SK-N-SH (cell line): ENCODE data around the gene TP53BP1. TPM values are rescaled to one million over a fixed set of nuclear protein-coding genes. Genes with fewer than 3 reads are reported as not detected.

ENCODE experiments used
- CTCF ChIA-PET: fragments of 300-600, 350-600 bp; formaldehyde crosslinking; extraction: SDS; loops from one replicate; lab custom pipeline; 2021; lab: Yijun Ruan, JAX
- POLR2A ChIA-PET: fragments of 350-600 bp; sonication (Branson Sonifier 250); formaldehyde crosslinking; extraction: SDS; loops from one replicate; lab custom pipeline; 2020; ENCODE audit warnings: antibody characterized with exemption, inconsistent platforms; lab: Yijun Ruan, JAX
- DNase-seq: peaks from one replicate; pipeline ENCODE4 v3.0.0; 2012
- H2AFZ ChIP-seq: fragments of 200-600 bp; sonication (generic); 2 replicates; pipeline ENCODE4 v1.8.1; 2016; ENCODE audit warnings: antibody characterized with exemption, mild to moderate bottlenecking, low read depth
- H3F3A ChIP-seq: fragments of 200-600 bp; sonication (generic); replicated peaks from 2 replicates; pipeline ENCODE3; 2016; ENCODE audit warnings: antibody characterized with exemption, mild to moderate bottlenecking; ENCODE audit not compliant: insufficient read depth
- H3K27ac ChIP-seq, 2 experiments: fragments of 200-500 bp in 1 of 2; fragments of 200-600 bp in 1 of 2; sonication (Bioruptor generic) in 1 of 2; sonication (generic), shearing (Covaris generic) in 1 of 2; 2 replicates each; pipeline versions ENCODE4 v1.5.1 to v1.6.1; 2014 to 2016; ENCODE audit warnings: low read depth in 2 of 2, inconsistent platforms in 1 of 2, low read length in 1 of 2, mild to moderate bottlenecking in 1 of 2, mixed read lengths in 1 of 2
- H3K27me3 ChIP-seq: fragments of 200-600 bp; sonication (generic), shearing (Covaris generic); 2 replicates; pipeline ENCODE4 v1.6.1; 2016; ENCODE audit warnings: mixed run types; ENCODE audit not compliant: insufficient read depth
- H3K36me3 ChIP-seq, 2 experiments: fragments of 200-500 bp in 1 of 2; fragments of 200-600 bp in 1 of 2; sonication (Bioruptor generic) in 1 of 2; sonication (generic) in 1 of 2; replicated peaks in 1 of 2; 2 replicates each; pipeline versions ENCODE3 to v1.5.1; 2014 to 2016; ENCODE audit warnings: low read length in 1 of 2, mild to moderate bottlenecking in 1 of 2; ENCODE audit not compliant: insufficient read depth in 2 of 2, control insufficient read depth in 1 of 2
- H3K4me1 ChIP-seq, 2 experiments: fragments of 200-500 bp in 1 of 2; fragments of 200-600 bp in 1 of 2; sonication (Bioruptor generic) in 1 of 2; sonication (generic), shearing (Covaris generic) in 1 of 2; 2 replicates each; pipeline versions ENCODE4 v1.5.1 to v1.6.1; 2014 to 2016; ENCODE audit warnings: low read depth in 1 of 2, low read length in 1 of 2, mixed run types in 1 of 2; ENCODE audit not compliant: insufficient read depth in 2 of 2, control insufficient read depth in 1 of 2
- H3K4me2 ChIP-seq: fragments of 200-600 bp; sonication (generic), shearing (Covaris generic); 2 replicates; pipeline ENCODE4 v1.6.1; 2017; ENCODE audit warnings: mixed run types
- H3K4me3 ChIP-seq, 2 experiments: fragments of 200-500 bp in 1 of 2; fragments of 200-600 bp in 1 of 2; sonication (Bioruptor generic) in 1 of 2; sonication (generic), shearing (Covaris generic) in 1 of 2; 2 replicates each; pipeline versions ENCODE4 v1.5.1 to v1.8.1; 2014 to 2016; ENCODE audit warnings: low read depth in 2 of 2, inconsistent platforms in 1 of 2, low read length in 1 of 2, mild to moderate bottlenecking in 1 of 2, mixed read lengths in 1 of 2, moderate library complexity in 1 of 2
- H3K79me2 ChIP-seq: fragments of 200-600 bp; sonication (generic); 2 replicates; pipeline ENCODE4 v1.8.1; 2017; ENCODE audit warnings: mild to moderate bottlenecking; ENCODE audit not compliant: insufficient read depth
- H3K9ac ChIP-seq: fragments of 200-600 bp; sonication (generic); 2 replicates; pipeline ENCODE4 v1.6.1; 2017; ENCODE audit warnings: mixed run types
- H3K9me2 ChIP-seq: fragments of 200-600 bp; sonication (generic); 2 replicates; pipeline ENCODE4 v1.6.1; 2017; ENCODE audit warnings: mixed run types
- H3K9me3 ChIP-seq: fragments of 200-600 bp; sonication (generic); 2 replicates; pipeline ENCODE4 v1.6.1; 2017; ENCODE audit warnings: mixed run types, mild to moderate bottlenecking, moderate library complexity
- H4K20me1 ChIP-seq: fragments of 200-600 bp; sonication (generic); 2 replicates; pipeline ENCODE4 v1.6.1; 2017; ENCODE audit warnings: mild to moderate bottlenecking, mixed run types; ENCODE audit not compliant: insufficient read depth
- CHD2 ChIP-seq: fragments of 150-350 bp; IDR thresholded peaks from 2 replicates; pipeline ENCODE4 v1.6.1; 2018; ENCODE audit warnings: low read length; ENCODE audit not compliant: partially characterized antibody
- CTCF ChIP-seq: fragments of 200-600 bp; sonication (generic); IDR thresholded peaks from 2 replicates; pipeline ENCODE4 v1.6.1; 2017; ENCODE audit warnings: antibody characterized with exemption, mild to moderate bottlenecking, moderate library complexity
- FOXJ3 ChIP-seq: sonication (generic); formaldehyde crosslinking; IDR thresholded peaks from 2 replicates; pipeline ENCODE4 v1.5.1; 2020; ENCODE audit warnings: mild to moderate bottlenecking, missing genetic modification reagents
- GABPA ChIP-seq: IDR thresholded peaks from 2 replicates; pipeline ENCODE4 v1.4.0; 2012; ENCODE audit warnings: low read depth, mild to moderate bottlenecking
- MAX ChIP-seq: IDR thresholded peaks from 2 replicates; pipeline ENCODE4 v1.4.0; 2012; ENCODE audit warnings: low read depth
- MEF2A ChIP-seq: IDR thresholded peaks from 2 replicates; pipeline ENCODE4 v1.4.0; 2012; ENCODE audit warnings: low read depth, borderline replicate concordance
- MXI1 ChIP-seq: IDR thresholded peaks from 2 replicates; pipeline ENCODE4 v1.6.1; 2012; ENCODE audit warnings: mild to moderate bottlenecking, low read depth, low read length, improper control_type of control experiment
- NRF1 ChIP-seq: IDR thresholded peaks from 2 replicates; pipeline ENCODE4 v1.6.1; 2012; ENCODE audit warnings: low read depth, mild to moderate bottlenecking, low read length
- POLR2AphosphoS5 ChIP-seq: IDR thresholded peaks from 2 replicates; pipeline ENCODE4 v1.6.1; 2012; ENCODE audit warnings: low read depth, low read length
- RAD21 ChIP-seq: IDR thresholded peaks from 2 replicates; pipeline ENCODE4 v1.6.1; 2012; ENCODE audit warnings: mild to moderate bottlenecking, low read length
- SMC3 ChIP-seq: IDR thresholded peaks from 2 replicates; pipeline ENCODE4 v1.6.1; 2012; ENCODE audit warnings: low read depth, low read length, improper control_type of control experiment
- USF1 ChIP-seq: IDR thresholded peaks from 2 replicates; pipeline ENCODE4 v1.4.0; 2012; ENCODE audit warnings: low read depth, borderline replicate concordance
- USF2 ChIP-seq: fragments of 150-350 bp; IDR thresholded peaks from 2 replicates; pipeline ENCODE4 v1.6.1; 2017; ENCODE audit warnings: antibody characterized with exemption, low read length, low read depth, borderline replicate concordance
- WGBS: methylation state at CpG from one replicate; pipeline ENCODE4 v1.1.6; 2017; ENCODE audit warnings: low lambda C conversion rate; 5-methylcytosine and 5-hydroxymethylcytosine counted together
- polyA plus RNA-seq, 3 experiments: library from polyadenylated mRNA; depleted of rRNA; stranded (reverse); fragments of >200 nt; gene quantifications; 2 replicates each; pipeline ENCODE4 v1.2.3, GENCODE V29; 2012

Gene TP53BP1
- polyA plus RNA-seq, 1 of the 3 experiments (the other 2 are of a cell fraction) = 27.1 TPM

GRCh38 chr15:43376017-43376705, 116.8 kb downstream of the TP53BP1 start:
- no peaks in the 10 kb centered on the region for H3K9me2 ChIP-seq
- no peaks in the 10 kb centered on the region for H4K20me1 ChIP-seq
- peaks cover 31 to 35% of the 10 kb centered on the region in 2 experiments for H3K36me3 ChIP-seq
- TF ChIP-seq RAD21 = peak; percentile 32
- TF ChIP-seq USF2 = no peak
- TF ChIP-seq SMC3 = peak; percentile 28
- TF ChIP-seq CTCF = peak; percentile 80
- CTCF ChIA-PET = interaction anchor here (0.6 to 1.7 kb wide), 12 partner anchors 9 to 143 kb away, joined by 3 to 12 read pairs (median 4); no protein-coding TSS in a partner anchor
- peaks cover 1% of the 10 kb centered on the region for H3F3A ChIP-seq
- H3K9ac ChIP-seq = no peak overlapping the region
- H2AFZ ChIP-seq = no peak overlapping the region
- H3K9me3 ChIP-seq = no peaks in the 10 kb centered on the region
- H3K79me2 ChIP-seq = peaks cover 21% of the 10 kb centered on the region
- no peak overlapping the region; a peak in 1 of 4 replicates for H3K4me3 ChIP-seq
- 79% methylated on average over 9 of the region's 13 CpGs for WGBS
- POLR2A ChIA-PET = interaction anchor here (0.6 kb wide), 1 partner anchor 11 kb away, joined by 4 read pairs; no protein-coding TSS in a partner anchor
- peaks cover 0 to 5% of the 10 kb centered on the region in 2 experiments; a peak in 2 of 4 replicates for H3K4me1 ChIP-seq
- peak; percentile 62 for DNase-seq
- H3K27ac ChIP-seq = no peak overlapping the region
- H3K27me3 ChIP-seq = no peaks in the 10 kb centered on the region
- H3K4me2 ChIP-seq = no peak overlapping the region

- POLR2A ChIA-PET = interaction anchor here (0.6 to 2.0 kb wide), 5 partner anchors 10 to 140 kb away, joined by 3 to 7 read pairs (median 3); no protein-coding TSS in a partner anchor
- Histone ChIP-seq H3K9me3 (no peaks in the 10 kb centered on the region), H3K4me3 (peak within 1 kb of the TSS; percentile 67 to 82), H3K36me3 (peaks cover 22 to 29% of the 10 kb centered on the region in 2 experiments), H3K27ac (peak within 1 kb of the TSS; percentile 26 to 76; a peak in 3 of 4 replicates), H3K9me2 (no peaks in the 10 kb centered on the region), H3K27me3 (no peaks in the 10 kb centered on the region), H3K4me1 (peaks cover 6 to 16% of the 10 kb centered on the region in 2 experiments; a peak in 2 of 4 replicates), H3K4me2 (peak within 1 kb of the TSS; percentile 80), H3K9ac (peak within 1 kb of the TSS; percentile 70), H4K20me1 (no peaks in the 10 kb centered on the region), H3K79me2 (peaks cover 45% of the 10 kb centered on the region), H2AFZ (peak within 1 kb of the TSS; percentile 96), H3F3A (no peaks in the 10 kb centered on the region)
- WGBS = 4% methylated on average over 18 of the region's 66 CpGs
- CTCF ChIA-PET = interaction anchor here (0.6 to 2.1 kb wide), 10 partner anchors 11 to 159 kb away, joined by 3 to 8 read pairs (median 3); no protein-coding TSS in a partner anchor
- peak; percentile 99 for DNase-seq
- TF ChIP-seq POLR2AphosphoS5 (peak; percentile 71), MEF2A (no peak), USF1 (no peak), FOXJ3 (CRISPR knock-in tag) (no peak), CHD2 (no peak), CTCF (peak; percentile 48), MAX (peak; percentile 8; the same call in 1 of the 2 replicates), SMC3 (no peak), MXI1 (peak; percentile 62; the same call in 1 of the 2 replicates), NRF1 (peak; percentile 71), GABPA (peak; percentile 71)
Measured at GRCh38 chr15:43370975-43371974, 121.7 kb downstream of the TP53BP1 start, which contains the start of the genes TUBGCP4 and ZSCAN29. Gene TUBGCP4, plus strand, starts transcription at chr15:43371101. Its CDS starts 254 bp downstream, at chr15:43371355. Gene ZSCAN29, minus strand, starts transcription at chr15:43371043. Its CDS starts 1,130 bp downstream, at chr15:43369913.
